SK-N-SH (cell line): Measurements from ENCODE around the gene RALGDS. TPM values are rescaled to one million over a fixed set of nuclear protein-coding genes. Genes with fewer than 3 reads are reported as not detected.
"Not testable (repeated sequence)": the region's sequence is repeated elsewhere in the genome, so short reads cannot be mapped to it uniquely, and the experiment has no call there.

Experiments
- CTCF ChIA-PET: fragments of 300-600, 350-600 bp; formaldehyde crosslinking; extraction: SDS; loops from one replicate; lab custom pipeline; 2021; lab: Yijun Ruan, JAX
- POLR2A ChIA-PET: fragments of 350-600 bp; sonication (Branson Sonifier 250); formaldehyde crosslinking; extraction: SDS; loops from one replicate; lab custom pipeline; 2020; ENCODE audit warnings: antibody characterized with exemption, inconsistent platforms; lab: Yijun Ruan, JAX
- DNase-seq: peaks from one replicate; pipeline ENCODE4 v3.0.0; 2012
- H2AFZ ChIP-seq: fragments of 200-600 bp; sonication (generic); 2 replicates; pipeline ENCODE4 v1.8.1; 2016; ENCODE audit warnings: antibody characterized with exemption, mild to moderate bottlenecking, low read depth
- H3F3A ChIP-seq: fragments of 200-600 bp; sonication (generic); replicated peaks from 2 replicates; pipeline ENCODE3; 2016; ENCODE audit warnings: antibody characterized with exemption, mild to moderate bottlenecking; ENCODE audit not compliant: insufficient read depth
- H3K27ac ChIP-seq, 2 experiments: fragments of 200-500 bp in 1 of 2; fragments of 200-600 bp in 1 of 2; sonication (Bioruptor generic) in 1 of 2; sonication (generic), shearing (Covaris generic) in 1 of 2; 2 replicates each; pipeline versions ENCODE4 v1.5.1 to v1.6.1; 2014 to 2016; ENCODE audit warnings: low read depth in 2 of 2, inconsistent platforms in 1 of 2, low read length in 1 of 2, mild to moderate bottlenecking in 1 of 2, mixed read lengths in 1 of 2
- H3K27me3 ChIP-seq: fragments of 200-600 bp; sonication (generic), shearing (Covaris generic); 2 replicates; pipeline ENCODE4 v1.6.1; 2016; ENCODE audit warnings: mixed run types; ENCODE audit not compliant: insufficient read depth
- H3K36me3 ChIP-seq, 2 experiments: fragments of 200-500 bp in 1 of 2; fragments of 200-600 bp in 1 of 2; sonication (Bioruptor generic) in 1 of 2; sonication (generic) in 1 of 2; replicated peaks in 1 of 2; 2 replicates each; pipeline versions ENCODE3 to v1.5.1; 2014 to 2016; ENCODE audit warnings: low read length in 1 of 2, mild to moderate bottlenecking in 1 of 2; ENCODE audit not compliant: insufficient read depth in 2 of 2, control insufficient read depth in 1 of 2
- H3K4me1 ChIP-seq, 2 experiments: fragments of 200-500 bp in 1 of 2; fragments of 200-600 bp in 1 of 2; sonication (Bioruptor generic) in 1 of 2; sonication (generic), shearing (Covaris generic) in 1 of 2; 2 replicates each; pipeline versions ENCODE4 v1.5.1 to v1.6.1; 2014 to 2016; ENCODE audit warnings: low read depth in 1 of 2, low read length in 1 of 2, mixed run types in 1 of 2; ENCODE audit not compliant: insufficient read depth in 2 of 2, control insufficient read depth in 1 of 2
- H3K4me2 ChIP-seq: fragments of 200-600 bp; sonication (generic), shearing (Covaris generic); 2 replicates; pipeline ENCODE4 v1.6.1; 2017; ENCODE audit warnings: mixed run types
- H3K4me3 ChIP-seq, 2 experiments: fragments of 200-500 bp in 1 of 2; fragments of 200-600 bp in 1 of 2; sonication (Bioruptor generic) in 1 of 2; sonication (generic), shearing (Covaris generic) in 1 of 2; 2 replicates each; pipeline versions ENCODE4 v1.5.1 to v1.8.1; 2014 to 2016; ENCODE audit warnings: low read depth in 2 of 2, inconsistent platforms in 1 of 2, low read length in 1 of 2, mild to moderate bottlenecking in 1 of 2, mixed read lengths in 1 of 2, moderate library complexity in 1 of 2
- H3K79me2 ChIP-seq: fragments of 200-600 bp; sonication (generic); 2 replicates; pipeline ENCODE4 v1.8.1; 2017; ENCODE audit warnings: mild to moderate bottlenecking; ENCODE audit not compliant: insufficient read depth
- H3K9ac ChIP-seq: fragments of 200-600 bp; sonication (generic); 2 replicates; pipeline ENCODE4 v1.6.1; 2017; ENCODE audit warnings: mixed run types
- H3K9me2 ChIP-seq: fragments of 200-600 bp; sonication (generic); 2 replicates; pipeline ENCODE4 v1.6.1; 2017; ENCODE audit warnings: mixed run types
- H3K9me3 ChIP-seq: fragments of 200-600 bp; sonication (generic); 2 replicates; pipeline ENCODE4 v1.6.1; 2017; ENCODE audit warnings: mixed run types, mild to moderate bottlenecking, moderate library complexity
- H4K20me1 ChIP-seq: fragments of 200-600 bp; sonication (generic); 2 replicates; pipeline ENCODE4 v1.6.1; 2017; ENCODE audit warnings: mild to moderate bottlenecking, mixed run types; ENCODE audit not compliant: insufficient read depth
- CHD2 ChIP-seq: fragments of 150-350 bp; IDR thresholded peaks from 2 replicates; pipeline ENCODE4 v1.6.1; 2018; ENCODE audit warnings: low read length; ENCODE audit not compliant: partially characterized antibody
- EP300 ChIP-seq, 2 experiments: IDR thresholded peaks; 2 replicates each; pipeline versions ENCODE4 v1.4.0 to v1.6.1; 2012; ENCODE audit warnings: borderline replicate concordance in 1 of 2, low read depth in 1 of 2, low read length in 1 of 2
- FOXJ3 ChIP-seq: sonication (generic); formaldehyde crosslinking; IDR thresholded peaks from 2 replicates; pipeline ENCODE4 v1.5.1; 2020; ENCODE audit warnings: mild to moderate bottlenecking, missing genetic modification reagents
- GABPA ChIP-seq: IDR thresholded peaks from 2 replicates; pipeline ENCODE4 v1.4.0; 2012; ENCODE audit warnings: low read depth, mild to moderate bottlenecking
- GATA2 ChIP-seq: sonication (generic); formaldehyde crosslinking; IDR thresholded peaks from 2 replicates; pipeline ENCODE4 v1.5.0; 2020; ENCODE audit warnings: mild to moderate bottlenecking, missing genetic modification reagents
- JUND ChIP-seq: IDR thresholded peaks from 2 replicates; pipeline ENCODE4 v1.4.0; 2012
- MEF2A ChIP-seq: IDR thresholded peaks from 2 replicates; pipeline ENCODE4 v1.4.0; 2012; ENCODE audit warnings: low read depth, borderline replicate concordance
- RAD21 ChIP-seq: IDR thresholded peaks from 2 replicates; pipeline ENCODE4 v1.6.1; 2012; ENCODE audit warnings: mild to moderate bottlenecking, low read length
- RCOR1 ChIP-seq: fragments of 150-350 bp; IDR thresholded peaks from 2 replicates; pipeline ENCODE4 v1.6.1; 2017; ENCODE audit warnings: antibody characterized with exemption, low read length
- RXRA ChIP-seq: IDR thresholded peaks from 2 replicates; pipeline ENCODE4 v1.4.0; 2012; ENCODE audit warnings: low read depth, mild to moderate bottlenecking, borderline replicate concordance
- TAF1 ChIP-seq: IDR thresholded peaks from 2 replicates; pipeline ENCODE4 v1.6.1; 2012; ENCODE audit warnings: low read depth, mild to moderate bottlenecking, low read length, moderate library complexity, borderline replicate concordance
- TCF12 ChIP-seq: IDR thresholded peaks from 2 replicates; pipeline ENCODE4 v1.4.0; 2012
- TEAD4 ChIP-seq: IDR thresholded peaks from 2 replicates; pipeline ENCODE4 v1.4.0; 2012; ENCODE audit warnings: mild to moderate bottlenecking, borderline replicate concordance; ENCODE audit not compliant: insufficient read depth
- YY1 ChIP-seq: IDR thresholded peaks from 2 replicates; pipeline ENCODE4 v1.4.0; 2012; ENCODE audit warnings: low read depth, mild to moderate bottlenecking
- WGBS: methylation state at CpG from one replicate; pipeline ENCODE4 v1.1.6; 2017; ENCODE audit warnings: low lambda C conversion rate; 5-methylcytosine and 5-hydroxymethylcytosine counted together
- polyA plus RNA-seq, 3 experiments: library from polyadenylated mRNA; depleted of rRNA; stranded (reverse); fragments of >200 nt; gene quantifications; 2 replicates each; pipeline ENCODE4 v1.2.3, GENCODE V29; 2012
- TF ChIP-seq, protein P1 (sequence below): IDR thresholded peaks from 2 replicates; pipeline ENCODE4 v1.4.0; 2012; ENCODE audit warnings: low read depth, borderline replicate concordance
- TF ChIP-seq, protein P2 (sequence below): IDR thresholded peaks from 2 replicates; pipeline ENCODE4 v1.4.0; 2012; ENCODE audit warnings: low read depth, borderline replicate concordance
- TF ChIP-seq, protein P3 (sequence below): fragments of 150-350 bp; IDR thresholded peaks from 2 replicates; pipeline ENCODE4 v1.6.1; 2017; ENCODE audit warnings: antibody characterized with exemption, low read length, low read depth, borderline replicate concordance
- TF ChIP-seq, protein P4 (sequence below): fragments of 150-350 bp; IDR thresholded peaks from 2 replicates; pipeline ENCODE4 v1.6.1; 2016; ENCODE audit warnings: mild to moderate bottlenecking, low read depth, low read length

The RALGDS gene
- polyA plus RNA-seq, 1 of the 3 experiments (the other 2 are of a cell fraction), result 64.7 TPM

DNA sequence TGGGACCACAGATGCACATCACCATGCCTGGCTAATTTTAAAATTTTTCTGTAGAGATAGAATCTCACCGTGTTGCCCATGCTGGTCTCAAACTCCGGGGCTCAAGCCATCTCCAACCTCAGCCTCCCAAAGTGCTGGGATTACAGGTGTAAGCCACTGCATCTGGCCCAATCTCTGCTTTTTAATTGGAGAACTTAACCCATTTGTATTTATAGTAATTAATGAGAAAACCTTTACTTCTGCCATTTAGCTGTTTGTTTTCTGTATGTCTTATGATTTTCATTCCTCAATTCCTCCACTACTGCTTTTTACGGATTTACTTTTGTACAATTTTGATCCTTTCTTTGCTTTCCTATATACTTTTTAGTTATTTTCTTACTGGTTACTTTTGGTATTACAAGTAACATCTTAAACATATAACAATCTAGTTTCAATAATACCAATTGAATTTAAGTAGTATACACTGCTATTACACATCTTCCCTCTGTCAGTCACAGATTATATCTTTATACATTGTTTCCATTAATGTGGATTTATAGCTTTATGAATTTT lies 26.1 kb downstream of the RALGDS start (continued):
- no peak for TF ChIP-seq RCOR1
- TF ChIP-seq GABPA, result no peak
- no peak for TF ChIP-seq RXRA
- no peak for TF ChIP-seq TAF1
- no peak for TF ChIP-seq TEAD4
- TF ChIP-seq GATA2 (CRISPR knock-in tag), result no peak

DNA sequence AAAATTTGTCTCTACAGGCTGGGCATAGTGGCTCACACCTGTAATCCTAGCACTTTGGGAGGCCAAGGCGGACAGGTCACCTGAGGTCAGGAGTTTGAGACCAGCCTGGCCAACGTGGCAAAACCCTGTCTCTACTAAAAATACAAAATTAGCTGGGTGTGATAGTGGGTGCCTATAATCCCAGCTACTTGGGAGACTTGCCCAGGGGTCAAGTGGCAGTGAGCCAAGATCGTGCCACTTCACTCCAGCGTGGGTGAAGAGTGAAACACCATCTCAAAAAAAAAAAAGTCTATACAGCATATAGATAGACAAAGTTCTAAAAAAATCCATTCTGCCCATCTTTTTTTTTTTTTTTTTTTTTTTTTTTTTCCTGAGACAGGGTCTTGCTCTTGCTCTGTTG lies 26.7 kb downstream of the RALGDS start:
- Histone ChIP-seq H3K36me3 (peaks cover 24 to 33% of the 10 kb centered on the region in 2 experiments), H3K4me1 (peaks cover 0 to 18% of the 10 kb centered on the region in 2 experiments; a peak in 2 of 4 replicates)
- H4K20me1 ChIP-seq, H3K4me3 ChIP-seq, H3K9me2 ChIP-seq, H3K27me3 ChIP-seq, POLR2A ChIA-PET, H3K4me2 ChIP-seq, DNase-seq, H3K79me2 ChIP-seq, H2AFZ ChIP-seq, H3F3A ChIP-seq, H3K27ac ChIP-seq, H3K9me3 ChIP-seq, H3K9ac ChIP-seq: not testable (repeated sequence)
- WGBS, result 80% methylated on average over 4 of the region's 4 CpGs
- CTCF ChIA-PET, result interaction anchor here (1.0 to 30.3 kb wide), 4 partner anchors 8 to 72 kb away, joined by 4 to 810 read pairs (median 5); no protein-coding TSS in a partner anchor

DNA sequence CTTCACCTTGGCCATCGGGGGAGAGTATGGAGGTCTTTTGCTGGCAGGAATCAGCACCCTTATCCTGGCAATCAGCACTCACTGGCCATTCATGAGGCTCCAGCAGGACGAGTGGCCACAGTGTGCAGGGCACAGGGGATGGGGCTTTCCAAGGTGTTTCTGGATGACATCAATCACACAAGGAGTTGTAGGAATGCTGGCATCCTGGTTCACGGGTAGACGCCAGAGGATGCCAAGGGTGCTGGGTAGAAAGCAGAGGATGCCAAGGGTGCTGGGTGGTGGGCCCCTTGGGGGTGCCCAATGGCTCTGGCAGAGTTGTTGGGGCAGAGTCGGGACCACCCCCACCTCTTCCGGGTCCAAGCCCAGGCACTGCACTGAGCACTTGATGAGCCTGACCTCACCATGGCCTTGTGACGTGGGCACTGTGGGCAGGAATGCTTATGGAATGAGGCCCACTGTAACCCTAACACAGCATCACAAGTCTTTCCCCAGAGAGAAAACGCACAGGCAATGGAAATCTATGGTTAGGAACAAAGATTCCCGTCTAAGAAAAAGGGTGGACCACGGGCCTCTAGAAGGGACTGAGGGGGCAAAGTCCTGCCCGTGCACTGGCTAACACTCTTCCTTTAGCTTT lies 30.2 kb downstream of the RALGDS start:
- Histone ChIP-seq H3K4me1 (peaks cover 0 to 36% of the 10 kb centered on the region in 2 experiments; a peak in 2 of 4 replicates), H3K36me3 (peaks cover 0 to under 1% of the 10 kb centered on the region in 2 experiments), H3K4me2 (no peak overlapping the region), H2AFZ (no peak overlapping the region), H3K4me3 (no peak overlapping the region), H3K9me3 (peaks cover 9% of the 10 kb centered on the region; the same call in 1 of the 2 replicates), H3K27me3 (no peaks in the 10 kb centered on the region), H3K9me2 (no peaks in the 10 kb centered on the region), H3K79me2 (no peaks in the 10 kb centered on the region), H3K27ac (peak overlapping the region in 1 of 2 experiments; percentile 93; a peak in 2 of 4 replicates), H3K9ac (no peak overlapping the region), H3F3A (peaks cover 6% of the 10 kb centered on the region), H4K20me1 (no peaks in the 10 kb centered on the region)
- POLR2A ChIA-PET, result interaction anchor here (0.7 to 1.2 kb wide), 3 partner anchors 13 to 29 kb away, joined by 4 to 8 read pairs (median 6); no protein-coding TSS in a partner anchor
- no peak for TF ChIP-seq MEF2A
- TF ChIP-seq RCOR1, result no peak
- TF ChIP-seq, protein P1, sequence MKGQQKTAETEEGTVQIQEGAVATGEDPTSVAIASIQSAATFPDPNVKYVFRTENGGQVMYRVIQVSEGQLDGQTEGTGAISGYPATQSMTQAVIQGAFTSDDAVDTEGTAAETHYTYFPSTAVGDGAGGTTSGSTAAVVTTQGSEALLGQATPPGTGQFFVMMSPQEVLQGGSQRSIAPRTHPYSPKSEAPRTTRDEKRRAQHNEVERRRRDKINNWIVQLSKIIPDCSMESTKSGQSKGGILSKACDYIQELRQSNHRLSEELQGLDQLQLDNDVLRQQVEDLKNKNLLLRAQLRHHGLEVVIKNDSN, result no peak
- no peak for TF ChIP-seq CHD2
- no peak for TF ChIP-seq YY1
- TF ChIP-seq TAF1, result no peak
- no peak for TF ChIP-seq JUND
- no peak for TF ChIP-seq EP300 (IDR thresholded peaks at IDR 0.05; ENCODE audit: borderline replicate concordance in 1 of 2, low read depth in 1 of 2, low read length in 1 of 2)
- no peak for TF ChIP-seq RXRA
- TF ChIP-seq TCF12, result no peak
- no peak for TF ChIP-seq RAD21
- TF ChIP-seq, protein P2, sequence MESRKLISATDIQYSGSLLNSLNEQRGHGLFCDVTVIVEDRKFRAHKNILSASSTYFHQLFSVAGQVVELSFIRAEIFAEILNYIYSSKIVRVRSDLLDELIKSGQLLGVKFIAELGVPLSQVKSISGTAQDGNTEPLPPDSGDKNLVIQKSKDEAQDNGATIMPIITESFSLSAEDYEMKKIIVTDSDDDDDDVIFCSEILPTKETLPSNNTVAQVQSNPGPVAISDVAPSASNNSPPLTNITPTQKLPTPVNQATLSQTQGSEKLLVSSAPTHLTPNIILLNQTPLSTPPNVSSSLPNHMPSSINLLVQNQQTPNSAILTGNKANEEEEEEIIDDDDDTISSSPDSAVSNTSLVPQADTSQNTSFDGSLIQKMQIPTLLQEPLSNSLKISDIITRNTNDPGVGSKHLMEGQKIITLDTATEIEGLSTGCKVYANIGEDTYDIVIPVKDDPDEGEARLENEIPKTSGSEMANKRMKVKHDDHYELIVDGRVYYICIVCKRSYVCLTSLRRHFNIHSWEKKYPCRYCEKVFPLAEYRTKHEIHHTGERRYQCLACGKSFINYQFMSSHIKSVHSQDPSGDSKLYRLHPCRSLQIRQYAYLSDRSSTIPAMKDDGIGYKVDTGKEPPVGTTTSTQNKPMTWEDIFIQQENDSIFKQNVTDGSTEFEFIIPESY, result no peak
- TF ChIP-seq, protein P3, sequence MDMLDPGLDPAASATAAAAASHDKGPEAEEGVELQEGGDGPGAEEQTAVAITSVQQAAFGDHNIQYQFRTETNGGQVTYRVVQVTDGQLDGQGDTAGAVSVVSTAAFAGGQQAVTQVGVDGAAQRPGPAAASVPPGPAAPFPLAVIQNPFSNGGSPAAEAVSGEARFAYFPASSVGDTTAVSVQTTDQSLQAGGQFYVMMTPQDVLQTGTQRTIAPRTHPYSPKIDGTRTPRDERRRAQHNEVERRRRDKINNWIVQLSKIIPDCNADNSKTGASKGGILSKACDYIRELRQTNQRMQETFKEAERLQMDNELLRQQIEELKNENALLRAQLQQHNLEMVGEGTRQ, result no peak
- TF ChIP-seq, protein P4, sequence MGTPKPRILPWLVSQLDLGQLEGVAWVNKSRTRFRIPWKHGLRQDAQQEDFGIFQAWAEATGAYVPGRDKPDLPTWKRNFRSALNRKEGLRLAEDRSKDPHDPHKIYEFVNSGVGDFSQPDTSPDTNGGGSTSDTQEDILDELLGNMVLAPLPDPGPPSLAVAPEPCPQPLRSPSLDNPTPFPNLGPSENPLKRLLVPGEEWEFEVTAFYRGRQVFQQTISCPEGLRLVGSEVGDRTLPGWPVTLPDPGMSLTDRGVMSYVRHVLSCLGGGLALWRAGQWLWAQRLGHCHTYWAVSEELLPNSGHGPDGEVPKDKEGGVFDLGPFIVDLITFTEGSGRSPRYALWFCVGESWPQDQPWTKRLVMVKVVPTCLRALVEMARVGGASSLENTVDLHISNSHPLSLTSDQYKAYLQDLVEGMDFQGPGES, result no peak
- no peak for TF ChIP-seq FOXJ3 (CRISPR knock-in tag)
- WGBS, result 63% methylated on average over 8 of the region's 11 CpGs
- no peak for DNase-seq
- CTCF ChIA-PET, result interaction anchor here (0.6 to 6.6 kb wide), 6 partner anchors 11 to 57 kb away, joined by 3 to 40 read pairs (median 11); no protein-coding TSS in a partner anchor
